ENCODE data around the gene CDON.

CDON gene

GRCh38 chr11:126101930-126102283 lies 39.2 kb upstream of the CDON start:
- H3K27ac ChIP-seq (ENCODE audit: low read depth, low read length): no peak overlapping the region
- H3K4me1 ChIP-seq (ENCODE audit: control insufficient read depth, insufficient read depth, low read length, unreplicated experiment): no peaks in the 10 kb centered on the region
- H3K4me3 ChIP-seq (ENCODE audit: low read depth, low read length): no peak overlapping the region
- no peaks in the 10 kb centered on the region for H3K27me3 ChIP-seq (ENCODE audit: insufficient read depth, low read length)
- no peaks in the 10 kb centered on the region for H3K79me2 ChIP-seq (ENCODE audit: control insufficient read depth, insufficient read depth, low read length, unreplicated experiment)
- no peak overlapping the region for H2AFZ ChIP-seq (ENCODE audit: low read length, unreplicated experiment)
- no peaks in the 10 kb centered on the region for H3K36me3 ChIP-seq (ENCODE audit: insufficient read depth, low read length)

GRCh38 chr11:126101251-126101929 lies 38.7 kb upstream of the CDON start:
- H3K4me1 ChIP-seq (ENCODE audit: control insufficient read depth, insufficient read depth, low read length, unreplicated experiment): no peaks in the 10 kb centered on the region

GRCh38 chr11:126100716-126101115 lies 38.0 kb upstream of the CDON start:
- H3K4me3 ChIP-seq (ENCODE audit: low read depth, low read length): no peak overlapping the region
- H3K27ac ChIP-seq (ENCODE audit: low read depth, low read length): no peak overlapping the region
- no peaks in the 10 kb centered on the region for H3K27me3 ChIP-seq (ENCODE audit: insufficient read depth, low read length)
- no peaks in the 10 kb centered on the region for H3K79me2 ChIP-seq (ENCODE audit: control insufficient read depth, insufficient read depth, low read length, unreplicated experiment)
- H3K36me3 ChIP-seq (ENCODE audit: insufficient read depth, low read length): no peaks in the 10 kb centered on the region
- no peak overlapping the region for H2AFZ ChIP-seq (ENCODE audit: low read length, unreplicated experiment)
- no peaks in the 10 kb centered on the region for H3K4me1 ChIP-seq (ENCODE audit: control insufficient read depth, insufficient read depth, low read length, unreplicated experiment)

More at GRCh38 chr11:126101251-126101929, 38.7 kb upstream of the CDON start:
- H3K36me3 ChIP-seq (ENCODE audit: insufficient read depth, low read length): no peaks in the 10 kb centered on the region
- no peak overlapping the region for H3K27ac ChIP-seq (ENCODE audit: low read depth, low read length)
- no peak overlapping the region for H3K4me3 ChIP-seq (ENCODE audit: low read depth, low read length)
- H3K79me2 ChIP-seq (ENCODE audit: control insufficient read depth, insufficient read depth, low read length, unreplicated experiment): no peaks in the 10 kb centered on the region
- H3K27me3 ChIP-seq (ENCODE audit: insufficient read depth, low read length): no peaks in the 10 kb centered on the region
- no peak overlapping the region for H2AFZ ChIP-seq (ENCODE audit: low read length, unreplicated experiment)

- no peaks in the 10 kb centered on the region for H3K27me3 ChIP-seq (ENCODE audit: insufficient read depth, low read length)
- H3K36me3 ChIP-seq (ENCODE audit: insufficient read depth, low read length): no peaks in the 10 kb centered on the region
- no peak overlapping the region for H2AFZ ChIP-seq (ENCODE audit: low read length, unreplicated experiment)
- no peak overlapping the region for H3K27ac ChIP-seq (ENCODE audit: low read depth, low read length)
- no peaks in the 10 kb centered on the region for H3K79me2 ChIP-seq (ENCODE audit: control insufficient read depth, insufficient read depth, low read length, unreplicated experiment)
- no peak overlapping the region for H3K4me3 ChIP-seq (ENCODE audit: low read depth, low read length)
- H3K4me1 ChIP-seq (ENCODE audit: control insufficient read depth, insufficient read depth, low read length, unreplicated experiment): no peaks in the 10 kb centered on the region
These were observed 35.6 kb upstream of the CDON start for GRCh38 chr11:126098204-126098769.

- no peaks in the 10 kb centered on the region for H3K36me3 ChIP-seq (ENCODE audit: insufficient read depth, low read length)
- no peak overlapping the region for H3K4me3 ChIP-seq (ENCODE audit: low read depth, low read length)
- no peaks in the 10 kb centered on the region for H3K4me1 ChIP-seq (ENCODE audit: control insufficient read depth, insufficient read depth, low read length, unreplicated experiment)
- H3K79me2 ChIP-seq (ENCODE audit: control insufficient read depth, insufficient read depth, low read length, unreplicated experiment): no peaks in the 10 kb centered on the region
- no peak overlapping the region for H2AFZ ChIP-seq (ENCODE audit: low read length, unreplicated experiment)
- no peak overlapping the region for H3K27ac ChIP-seq (ENCODE audit: low read depth, low read length)
- no peaks in the 10 kb centered on the region for H3K27me3 ChIP-seq (ENCODE audit: insufficient read depth, low read length)
These were observed 33.1 kb upstream of the CDON start for GRCh38 chr11:126095745-126096144.

- Histone ChIP-seq H3K27me3 (ENCODE audit: insufficient read depth, low read length) (no peaks in the 10 kb centered on the region), H3K27ac (ENCODE audit: low read depth, low read length) (no peak overlapping the region), H3K36me3 (ENCODE audit: insufficient read depth, low read length) (no peaks in the 10 kb centered on the region), H3K79me2 (ENCODE audit: control insufficient read depth, insufficient read depth, low read length, unreplicated experiment) (no peaks in the 10 kb centered on the region), H3K4me1 (ENCODE audit: control insufficient read depth, insufficient read depth, low read length, unreplicated experiment) (no peaks in the 10 kb centered on the region), H3K4me3 (ENCODE audit: low read depth, low read length) (no peak overlapping the region), H2AFZ (ENCODE audit: low read length, unreplicated experiment) (no peak overlapping the region)
These were observed 27.8 kb upstream of the CDON start for GRCh38 chr11:126090452-126090851.

GRCh38 chr11:126088999-126089398 lies 26.3 kb upstream of the CDON start:
- Histone ChIP-seq H3K36me3 (ENCODE audit: insufficient read depth, low read length) (no peaks in the 10 kb centered on the region), H3K4me1 (ENCODE audit: control insufficient read depth, insufficient read depth, low read length, unreplicated experiment) (no peaks in the 10 kb centered on the region), H3K27me3 (ENCODE audit: insufficient read depth, low read length) (no peaks in the 10 kb centered on the region), H3K27ac (ENCODE audit: low read depth, low read length) (no peak overlapping the region), H3K4me3 (ENCODE audit: low read depth, low read length) (no peak overlapping the region), H2AFZ (ENCODE audit: low read length, unreplicated experiment) (no peak overlapping the region), H3K79me2 (ENCODE audit: control insufficient read depth, insufficient read depth, low read length, unreplicated experiment) (no peaks in the 10 kb centered on the region)

- H2AFZ ChIP-seq (ENCODE audit: low read length, unreplicated experiment): no peak overlapping the region
- H3K36me3 ChIP-seq (ENCODE audit: insufficient read depth, low read length): no peaks in the 10 kb centered on the region
- H3K79me2 ChIP-seq (ENCODE audit: control insufficient read depth, insufficient read depth, low read length, unreplicated experiment): no peaks in the 10 kb centered on the region
- no peaks in the 10 kb centered on the region for H3K27me3 ChIP-seq (ENCODE audit: insufficient read depth, low read length)
- no peak overlapping the region for H3K4me3 ChIP-seq (ENCODE audit: low read depth, low read length)
- H3K27ac ChIP-seq (ENCODE audit: low read depth, low read length): no peak overlapping the region
- H3K4me1 ChIP-seq (ENCODE audit: control insufficient read depth, insufficient read depth, low read length, unreplicated experiment): no peaks in the 10 kb centered on the region
These were observed 23.6 kb upstream of the CDON start for GRCh38 chr11:126086248-126086647.

GRCh38 chr11:126084608-126084912 lies 21.9 kb upstream of the CDON start:
- no peak overlapping the region for H3K27ac ChIP-seq (ENCODE audit: low read depth, low read length)
- H2AFZ ChIP-seq (ENCODE audit: low read length, unreplicated experiment): no peak overlapping the region
- no peaks in the 10 kb centered on the region for H3K79me2 ChIP-seq (ENCODE audit: control insufficient read depth, insufficient read depth, low read length, unreplicated experiment)
- H3K4me3 ChIP-seq (ENCODE audit: low read depth, low read length): no peak overlapping the region
- no peaks in the 10 kb centered on the region for H3K36me3 ChIP-seq (ENCODE audit: insufficient read depth, low read length)
- H3K4me1 ChIP-seq (ENCODE audit: control insufficient read depth, insufficient read depth, low read length, unreplicated experiment): peaks cover 9% of the 10 kb centered on the region
- no peaks in the 10 kb centered on the region for H3K27me3 ChIP-seq (ENCODE audit: insufficient read depth, low read length)

- H2AFZ ChIP-seq (ENCODE audit: low read length, unreplicated experiment): no peak overlapping the region
- no peaks in the 10 kb centered on the region for H3K79me2 ChIP-seq (ENCODE audit: control insufficient read depth, insufficient read depth, low read length, unreplicated experiment)
- no peaks in the 10 kb centered on the region for H3K36me3 ChIP-seq (ENCODE audit: insufficient read depth, low read length)
- H3K4me3 ChIP-seq (ENCODE audit: low read depth, low read length): no peak overlapping the region
- H3K27ac ChIP-seq (ENCODE audit: low read depth, low read length): no peak overlapping the region
- peaks cover 9% of the 10 kb centered on the region for H3K4me1 ChIP-seq (ENCODE audit: control insufficient read depth, insufficient read depth, low read length, unreplicated experiment)
- H3K27me3 ChIP-seq (ENCODE audit: insufficient read depth, low read length): no peaks in the 10 kb centered on the region
These were observed 21.4 kb upstream of the CDON start for GRCh38 chr11:126083829-126084607.
